SK-N-SH (cell line): ENCODE measurements around the gene IL17A. TPM values are rescaled to one million over a fixed set of nuclear protein-coding genes. Genes with fewer than 3 reads are reported as not detected.

ENCODE experiments used
- CTCF ChIA-PET: fragments of 300-600, 350-600 bp; formaldehyde crosslinking; extraction: SDS; loops from one replicate; lab custom pipeline; 2021; lab: Yijun Ruan, JAX
- POLR2A ChIA-PET: fragments of 350-600 bp; sonication (Branson Sonifier 250); formaldehyde crosslinking; extraction: SDS; loops from one replicate; lab custom pipeline; 2020; ENCODE audit warnings: antibody characterized with exemption, inconsistent platforms; lab: Yijun Ruan, JAX
- DNase-seq: peaks from one replicate; pipeline ENCODE4 v3.0.0; 2012
- H2AFZ ChIP-seq: fragments of 200-600 bp; sonication (generic); 2 replicates; pipeline ENCODE4 v1.8.1; 2016; ENCODE audit warnings: antibody characterized with exemption, mild to moderate bottlenecking, low read depth
- H3F3A ChIP-seq: fragments of 200-600 bp; sonication (generic); replicated peaks from 2 replicates; pipeline ENCODE3; 2016; ENCODE audit warnings: antibody characterized with exemption, mild to moderate bottlenecking; ENCODE audit not compliant: insufficient read depth
- H3K27ac ChIP-seq, 2 experiments: fragments of 200-500 bp in 1 of 2; fragments of 200-600 bp in 1 of 2; sonication (Bioruptor generic) in 1 of 2; sonication (generic), shearing (Covaris generic) in 1 of 2; 2 replicates each; pipeline versions ENCODE4 v1.5.1 to v1.6.1; 2014 to 2016; ENCODE audit warnings: low read depth in 2 of 2, inconsistent platforms in 1 of 2, low read length in 1 of 2, mild to moderate bottlenecking in 1 of 2, mixed read lengths in 1 of 2
- H3K27me3 ChIP-seq: fragments of 200-600 bp; sonication (generic), shearing (Covaris generic); 2 replicates; pipeline ENCODE4 v1.6.1; 2016; ENCODE audit warnings: mixed run types; ENCODE audit not compliant: insufficient read depth
- H3K36me3 ChIP-seq, 2 experiments: fragments of 200-500 bp in 1 of 2; fragments of 200-600 bp in 1 of 2; sonication (Bioruptor generic) in 1 of 2; sonication (generic) in 1 of 2; replicated peaks in 1 of 2; 2 replicates each; pipeline versions ENCODE3 to v1.5.1; 2014 to 2016; ENCODE audit warnings: low read length in 1 of 2, mild to moderate bottlenecking in 1 of 2; ENCODE audit not compliant: insufficient read depth in 2 of 2, control insufficient read depth in 1 of 2
- H3K4me1 ChIP-seq, 2 experiments: fragments of 200-500 bp in 1 of 2; fragments of 200-600 bp in 1 of 2; sonication (Bioruptor generic) in 1 of 2; sonication (generic), shearing (Covaris generic) in 1 of 2; 2 replicates each; pipeline versions ENCODE4 v1.5.1 to v1.6.1; 2014 to 2016; ENCODE audit warnings: low read depth in 1 of 2, low read length in 1 of 2, mixed run types in 1 of 2; ENCODE audit not compliant: insufficient read depth in 2 of 2, control insufficient read depth in 1 of 2
- H3K4me2 ChIP-seq: fragments of 200-600 bp; sonication (generic), shearing (Covaris generic); 2 replicates; pipeline ENCODE4 v1.6.1; 2017; ENCODE audit warnings: mixed run types
- H3K4me3 ChIP-seq, 2 experiments: fragments of 200-500 bp in 1 of 2; fragments of 200-600 bp in 1 of 2; sonication (Bioruptor generic) in 1 of 2; sonication (generic), shearing (Covaris generic) in 1 of 2; 2 replicates each; pipeline versions ENCODE4 v1.5.1 to v1.8.1; 2014 to 2016; ENCODE audit warnings: low read depth in 2 of 2, inconsistent platforms in 1 of 2, low read length in 1 of 2, mild to moderate bottlenecking in 1 of 2, mixed read lengths in 1 of 2, moderate library complexity in 1 of 2
- H3K79me2 ChIP-seq: fragments of 200-600 bp; sonication (generic); 2 replicates; pipeline ENCODE4 v1.8.1; 2017; ENCODE audit warnings: mild to moderate bottlenecking; ENCODE audit not compliant: insufficient read depth
- H3K9ac ChIP-seq: fragments of 200-600 bp; sonication (generic); 2 replicates; pipeline ENCODE4 v1.6.1; 2017; ENCODE audit warnings: mixed run types
- H3K9me2 ChIP-seq: fragments of 200-600 bp; sonication (generic); 2 replicates; pipeline ENCODE4 v1.6.1; 2017; ENCODE audit warnings: mixed run types
- H3K9me3 ChIP-seq: fragments of 200-600 bp; sonication (generic); 2 replicates; pipeline ENCODE4 v1.6.1; 2017; ENCODE audit warnings: mixed run types, mild to moderate bottlenecking, moderate library complexity
- H4K20me1 ChIP-seq: fragments of 200-600 bp; sonication (generic); 2 replicates; pipeline ENCODE4 v1.6.1; 2017; ENCODE audit warnings: mild to moderate bottlenecking, mixed run types; ENCODE audit not compliant: insufficient read depth
- EP300 ChIP-seq, 2 experiments: IDR thresholded peaks; 2 replicates each; pipeline versions ENCODE4 v1.4.0 to v1.6.1; 2012; ENCODE audit warnings: borderline replicate concordance in 1 of 2, low read depth in 1 of 2, low read length in 1 of 2
- FOSL2 ChIP-seq: IDR thresholded peaks from 2 replicates; pipeline ENCODE4 v1.4.0; 2012; ENCODE audit warnings: low read depth, mild to moderate bottlenecking, moderate library complexity, borderline replicate concordance
- FOXM1 ChIP-seq: IDR thresholded peaks from 2 replicates; pipeline ENCODE4 v1.4.0; 2012; ENCODE audit warnings: low read depth, mild to moderate bottlenecking
- GATA2 ChIP-seq: sonication (generic); formaldehyde crosslinking; IDR thresholded peaks from 2 replicates; pipeline ENCODE4 v1.5.0; 2020; ENCODE audit warnings: mild to moderate bottlenecking, missing genetic modification reagents
- JUND ChIP-seq: IDR thresholded peaks from 2 replicates; pipeline ENCODE4 v1.4.0; 2012
- MEF2A ChIP-seq: IDR thresholded peaks from 2 replicates; pipeline ENCODE4 v1.4.0; 2012; ENCODE audit warnings: low read depth, borderline replicate concordance
- MXI1 ChIP-seq: IDR thresholded peaks from 2 replicates; pipeline ENCODE4 v1.6.1; 2012; ENCODE audit warnings: mild to moderate bottlenecking, low read depth, low read length, improper control_type of control experiment
- NRF1 ChIP-seq: IDR thresholded peaks from 2 replicates; pipeline ENCODE4 v1.6.1; 2012; ENCODE audit warnings: low read depth, mild to moderate bottlenecking, low read length
- RAD21 ChIP-seq: IDR thresholded peaks from 2 replicates; pipeline ENCODE4 v1.6.1; 2012; ENCODE audit warnings: mild to moderate bottlenecking, low read length
- REST ChIP-seq: IDR thresholded peaks from 2 replicates; pipeline ENCODE4 v1.6.1; 2012; ENCODE audit warnings: mild to moderate bottlenecking, low read depth, low read length, moderate library complexity
- SIN3A ChIP-seq: IDR thresholded peaks from 2 replicates; pipeline ENCODE4 v1.6.1; 2012; ENCODE audit warnings: low read depth, mild to moderate bottlenecking, low read length, moderate library complexity, borderline replicate concordance
- SMC3 ChIP-seq: IDR thresholded peaks from 2 replicates; pipeline ENCODE4 v1.6.1; 2012; ENCODE audit warnings: low read depth, low read length, improper control_type of control experiment
- TCF12 ChIP-seq: IDR thresholded peaks from 2 replicates; pipeline ENCODE4 v1.4.0; 2012
- USF2 ChIP-seq: fragments of 150-350 bp; IDR thresholded peaks from 2 replicates; pipeline ENCODE4 v1.6.1; 2017; ENCODE audit warnings: antibody characterized with exemption, low read length, low read depth, borderline replicate concordance
- WGBS: methylation state at CpG from one replicate; pipeline ENCODE4 v1.1.6; 2017; ENCODE audit warnings: low lambda C conversion rate; 5-methylcytosine and 5-hydroxymethylcytosine counted together
- polyA plus RNA-seq, 3 experiments: library from polyadenylated mRNA; depleted of rRNA; stranded (reverse); fragments of >200 nt; gene quantifications; 2 replicates each; pipeline ENCODE4 v1.2.3, GENCODE V29; 2012
- TF ChIP-seq, protein P1 (sequence below): IDR thresholded peaks from 2 replicates; pipeline ENCODE4 v1.4.0; 2012; ENCODE audit warnings: low read depth, borderline replicate concordance

The IL17A gene
- polyA plus RNA-seq, 1 of the 3 experiments (the other 2 are of a cell fraction), result not detected

DNA sequence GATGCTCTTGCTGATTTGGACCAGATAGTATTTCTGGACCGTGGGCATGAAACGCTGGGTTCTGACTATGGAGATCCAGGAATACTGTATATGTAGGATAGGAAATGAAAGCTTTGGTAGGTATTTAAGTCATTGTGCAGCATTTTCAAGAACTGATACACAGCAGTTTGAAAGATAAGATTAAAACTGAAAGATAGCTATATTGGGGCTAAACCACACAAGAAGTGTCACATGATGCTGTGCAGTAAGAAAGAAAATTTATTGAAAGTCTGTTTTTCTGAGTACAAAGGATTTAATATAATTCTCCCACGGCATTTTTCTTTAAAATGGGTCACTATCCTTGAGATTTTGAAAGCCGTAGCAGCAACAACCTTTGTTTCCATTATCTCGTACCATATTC is 305 bp downstream of the IL17A start:
- WGBS, result 21% methylated on average over 5 of the region's 5 CpGs
- Histone ChIP-seq H3K79me2 (no peaks in the 10 kb centered on the region), H3K4me1 (no peaks in the 10 kb centered on the region), H3F3A (no peaks in the 10 kb centered on the region), H3K4me2 (no peak overlapping the region), H3K36me3 (no peaks in the 10 kb centered on the region), H3K27me3 (no peaks in the 10 kb centered on the region), H3K9ac (no peak overlapping the region), H4K20me1 (no peaks in the 10 kb centered on the region), H3K27ac (no peak overlapping the region), H2AFZ (no peak overlapping the region), H3K9me3 (no peaks in the 10 kb centered on the region), H3K4me3 (no peak overlapping the region), H3K9me2 (no peaks in the 10 kb centered on the region)
- no peak for DNase-seq
- TF ChIP-seq, protein P1, sequence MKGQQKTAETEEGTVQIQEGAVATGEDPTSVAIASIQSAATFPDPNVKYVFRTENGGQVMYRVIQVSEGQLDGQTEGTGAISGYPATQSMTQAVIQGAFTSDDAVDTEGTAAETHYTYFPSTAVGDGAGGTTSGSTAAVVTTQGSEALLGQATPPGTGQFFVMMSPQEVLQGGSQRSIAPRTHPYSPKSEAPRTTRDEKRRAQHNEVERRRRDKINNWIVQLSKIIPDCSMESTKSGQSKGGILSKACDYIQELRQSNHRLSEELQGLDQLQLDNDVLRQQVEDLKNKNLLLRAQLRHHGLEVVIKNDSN, result no peak
- TF ChIP-seq MXI1 (no peak), TCF12 (no peak), EP300 (IDR thresholded peaks at IDR 0.05; ENCODE audit: borderline replicate concordance in 1 of 2, low read depth in 1 of 2, low read length in 1 of 2) (no peak), SMC3 (no peak), NRF1 (no peak), USF2 (no peak), FOXM1 (no peak)
- POLR2A ChIA-PET, result no interaction called here
- CTCF ChIA-PET, result no interaction called here

DNA sequence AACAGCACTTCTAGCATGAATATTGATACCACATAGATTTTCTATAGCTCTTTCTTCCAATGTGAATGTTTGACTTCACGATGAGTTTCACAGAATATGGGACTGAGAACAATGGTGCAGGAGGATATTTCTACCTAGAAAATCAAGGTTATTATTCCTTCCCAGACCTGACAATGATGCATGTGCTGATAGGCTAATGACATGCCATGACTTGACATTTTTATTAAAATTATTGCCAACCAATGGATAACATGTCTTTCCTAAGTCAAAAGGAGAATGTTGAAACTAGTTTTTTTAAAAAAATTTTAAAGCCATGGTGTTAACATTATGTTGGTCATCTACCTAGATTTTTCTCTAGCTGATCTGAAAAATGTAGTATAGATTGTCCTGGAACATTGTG is 923 bp downstream of the IL17A start:
- Histone ChIP-seq H3K79me2 (no peaks in the 10 kb centered on the region), H3K27ac (no peak overlapping the region), H3K4me3 (no peak overlapping the region), H3F3A (no peaks in the 10 kb centered on the region), H3K36me3 (no peaks in the 10 kb centered on the region), H3K4me2 (no peak overlapping the region), H3K9me2 (no peaks in the 10 kb centered on the region), H2AFZ (no peak overlapping the region), H3K27me3 (no peaks in the 10 kb centered on the region), H3K9ac (no peak overlapping the region), H4K20me1 (no peaks in the 10 kb centered on the region), H3K4me1 (no peaks in the 10 kb centered on the region), H3K9me3 (no peaks in the 10 kb centered on the region)
- ChIA-PET CTCF (no interaction called here), POLR2A (no interaction called here)
- no peak for DNase-seq
- no peak for TF ChIP-seq FOSL2
- no peak for TF ChIP-seq RAD21
- TF ChIP-seq SMC3, result no peak
- TF ChIP-seq GATA2 (CRISPR knock-in tag), result no peak
- TF ChIP-seq JUND, result no peak
- TF ChIP-seq SIN3A, result no peak
- no peak for TF ChIP-seq MEF2A
- TF ChIP-seq REST, result no peak
- 12% methylated on average over 1 of the region's 1 CpG for WGBS
